HepG2 (cell line): ENCODE results near the gene SLC41A3. TPM values are rescaled to one million over a fixed set of nuclear protein-coding genes. Genes with fewer than 3 reads are reported as not detected.

Source experiments
- ATAC-seq: fragments of 200-7000 bp; cut with Tn5 transposase; 3 replicates; pipeline ENCODE4 v1.9.1; 2020; ENCODE audit warnings: mild to moderate bottlenecking, moderate library complexity
- BruUV-seq: library from RNA; stranded (reverse); fragments of 400-500 nt; replicated peaks from 2 replicates; lab custom pipeline; 2021; lab: Mats Ljungman, UMichigan
- CTCF ChIA-PET: fragments of 300-600 bp; formaldehyde crosslinking; extraction: SDS; loops from one replicate; lab custom pipeline; 2021; ENCODE audit warnings: low total read pairs, inconsistent platforms, low intra/inter-chr PET ratio; lab: Yijun Ruan, JAX
- POLR2A ChIA-PET: fragments of 350-600 bp; sonication (Branson Sonifier 250); formaldehyde crosslinking; loops from one replicate; lab custom pipeline; 2020; ENCODE audit warnings: antibody characterized with exemption, inconsistent platforms; lab: Yijun Ruan, JAX
- DNase-seq: peaks from one replicate; pipeline ENCODE4 v3.0.0-alpha.2; 2015; ENCODE audit warnings: low spot score
- FAIRE-seq: peaks from 3 replicates; lab custom pipeline; 2011; peaks lifted over from hg19 to GRCh38; lab: Jason Lieb, UNC
- H2AFZ ChIP-seq: one replicate; pipeline ENCODE4 v1.6.1; 2011; ENCODE audit warnings: low read length, inconsistent platforms
- H3K27ac ChIP-seq: fragments of 300-600 bp; 3 replicates; pipeline ENCODE4 v1.8.0; 2011; ENCODE audit warnings: mixed run types, mild to moderate bottlenecking, mixed read lengths, low read length, inconsistent platforms; ENCODE audit not compliant: insufficient read depth; ENCODE audit errors: extremely low read length
- H3K27me3 ChIP-seq, 2 experiments: fragments of 200-600 bp in 1 of 2; 2 replicates in 1 of 2; 3 replicates in 1 of 2; pipeline versions ENCODE4 v1.6.0 to v1.8.0; 2011; ENCODE audit warnings: low read length in 2 of 2, mild to moderate bottlenecking in 2 of 2, moderate library complexity in 2 of 2, inconsistent platforms in 1 of 2; ENCODE audit not compliant: insufficient read depth in 2 of 2, control insufficient read depth in 1 of 2
- H3K36me3 ChIP-seq, 2 experiments: fragments of 200-600 bp in 1 of 2; replicated peaks in 1 of 2; 2 replicates in 1 of 2; 3 replicates in 1 of 2; pipeline versions ENCODE4 v1.5.1 to v1.8.0; 2011; ENCODE audit warnings: low read length in 2 of 2, inconsistent platforms in 1 of 2; ENCODE audit not compliant: insufficient read depth in 2 of 2, control insufficient read depth in 1 of 2
- H3K4me1 ChIP-seq: 2 replicates; pipeline ENCODE4 v1.5.1; 2012; ENCODE audit warnings: low read length, inconsistent platforms; ENCODE audit not compliant: insufficient read depth
- H3K4me2 ChIP-seq: 2 replicates; pipeline ENCODE4 v1.6.0; 2011; ENCODE audit warnings: low read depth, low read length, inconsistent platforms
- H3K4me3 ChIP-seq, 3 experiments: fragments of 200-600 bp in 1 of 3; sonication (generic), shearing (Covaris generic) in 1 of 3; replicated peaks in 1 of 3; 2 replicates each; pipeline ENCODE4 v1.5.1; 2011 to 2016; ENCODE audit warnings: low read length in 3 of 3, inconsistent platforms in 2 of 3, low read depth in 2 of 3, mild to moderate bottlenecking in 2 of 3, control low read depth in 1 of 3, mixed read lengths in 1 of 3; ENCODE audit not compliant: insufficient read depth in 1 of 3
- H3K79me2 ChIP-seq: one replicate; pipeline ENCODE4 v1.6.1; 2011; ENCODE audit warnings: low read length, inconsistent platforms; ENCODE audit not compliant: insufficient read depth
- H3K9ac ChIP-seq: 2 replicates; pipeline ENCODE4 v1.6.0; 2011; ENCODE audit warnings: mild to moderate bottlenecking, low read depth, low read length, inconsistent platforms; ENCODE audit not compliant: insufficient read depth
- H3K9me3 ChIP-seq: 2 replicates; pipeline ENCODE4 v1.5.1; 2012; ENCODE audit warnings: mild to moderate bottlenecking, low read length
- H4K20me1 ChIP-seq: 2 replicates; pipeline ENCODE4 v1.6.0; 2011; ENCODE audit warnings: inconsistent platforms, mild to moderate bottlenecking, low read length, moderate library complexity; ENCODE audit not compliant: insufficient read depth
- AKAP8 ChIP-seq: sonication (generic); formaldehyde crosslinking; IDR thresholded peaks from 2 replicates; pipeline ENCODE4 v1.5.1; 2020; ENCODE audit warnings: mild to moderate bottlenecking, missing genetic modification reagents
- CBX1 ChIP-seq: IDR thresholded peaks from one replicate; pipeline ENCODE4 v1.6.1; 2016; ENCODE audit warnings: antibody characterized with exemption, low read depth
- CCDC6 ChIP-seq: sonication (generic); formaldehyde crosslinking; IDR thresholded peaks from 2 replicates; pipeline ENCODE4 v1.8.1; 2022; ENCODE audit warnings: mild to moderate bottlenecking, missing genetic modification reagents, moderate library complexity
- GMEB1 ChIP-seq: sonication (generic); formaldehyde crosslinking; IDR thresholded peaks from 2 replicates; pipeline ENCODE4 v1.5.1; 2020; ENCODE audit warnings: missing genetic modification reagents, mild to moderate bottlenecking, borderline replicate concordance
- KMT2B ChIP-seq: IDR thresholded peaks from 2 replicates; pipeline ENCODE4 v1.6.1; 2016; ENCODE audit warnings: missing genetic modification reagents, missing compliant biosample characterization
- NFKBIZ ChIP-seq: IDR thresholded peaks from 2 replicates; pipeline ENCODE4 v1.6.1; 2018; ENCODE audit warnings: missing genetic modification reagents, missing compliant biosample characterization
- POGK ChIP-seq: sonication (generic); formaldehyde crosslinking; conservative IDR thresholded peaks from 2 replicates; pipeline ENCODE4 v1.8.0; 2022; ENCODE audit warnings: mild to moderate bottlenecking, moderate library complexity, missing genetic modification reagents
- RFX5 ChIP-seq: IDR thresholded peaks from 2 replicates; pipeline ENCODE4 v1.6.1; 2011; ENCODE audit warnings: low read depth, low read length, improper control_type of control experiment
- ZBTB7B ChIP-seq: sonication (generic); formaldehyde crosslinking; IDR thresholded peaks from 2 replicates; pipeline ENCODE4 v1.4.0; 2020; ENCODE audit warnings: missing genetic modification reagents
- ZFP36L2 ChIP-seq: sonication (generic); formaldehyde crosslinking; IDR thresholded peaks from 2 replicates; pipeline ENCODE4 v1.4.0; 2020; ENCODE audit warnings: missing genetic modification reagents
- ZNF205 ChIP-seq: IDR thresholded peaks from 2 replicates; pipeline ENCODE4 v1.6.1; 2018; ENCODE audit warnings: missing biosample characterization, missing genetic modification reagents
- ZNF263 ChIP-seq: sonication (generic); formaldehyde crosslinking; IDR thresholded peaks from 2 replicates; pipeline ENCODE4 v1.4.0; 2020; ENCODE audit warnings: missing genetic modification reagents
- ZNF326 ChIP-seq: sonication (generic); formaldehyde crosslinking; IDR thresholded peaks from 2 replicates; pipeline ENCODE4 v1.4.0; 2020; ENCODE audit warnings: missing genetic modification reagents, borderline replicate concordance
- ZNF430 ChIP-seq: sonication (generic); formaldehyde crosslinking; IDR thresholded peaks from 2 replicates; pipeline ENCODE4 v1.9.0; 2021; ENCODE audit warnings: mild to moderate bottlenecking, missing genetic modification reagents
- ZNF512 ChIP-seq: sonication (generic); formaldehyde crosslinking; IDR thresholded peaks from 2 replicates; pipeline ENCODE4 v1.4.0; 2020; ENCODE audit warnings: mild to moderate bottlenecking, missing genetic modification reagents
- ZNF546 ChIP-seq: sonication (generic); formaldehyde crosslinking; conservative IDR thresholded peaks from 2 replicates; pipeline ENCODE4 v1.8.1; 2023; ENCODE audit warnings: mild to moderate bottlenecking, missing genetic modification reagents
- ZNF780A ChIP-seq: sonication (generic); formaldehyde crosslinking; IDR thresholded peaks from 2 replicates; pipeline ENCODE4 v1.8.0; 2022; ENCODE audit warnings: mild to moderate bottlenecking, missing genetic modification reagents, moderate library complexity
- ZNF879 ChIP-seq: sonication (generic); formaldehyde crosslinking; IDR thresholded peaks from 2 replicates; pipeline ENCODE4 v1.8.1; 2023; ENCODE audit warnings: missing genetic modification reagents
- WGBS: methylation state at CpG from one replicate; pipeline ENCODE4 v1.1.6; 2017; ENCODE audit warnings: low lambda C conversion rate; 5-methylcytosine and 5-hydroxymethylcytosine counted together
- in situ Hi-C: cut with HindIII; loops from 2 replicates; pipeline ENCODE4 v1.10.0; 2017; ENCODE audit warnings: low pct_unique_long_range_greater_than_20kb; ENCODE audit not compliant: extremely low pct_ligation_motif_present
- intact Hi-C: fragments of 100-400 bp; cut with micrococcal nuclease; formaldehyde crosslinking; loops from one replicate; pipeline ENCODE4 v1.10.0; 2022; ENCODE audit not compliant: unreplicated experiment
- polyA plus RNA-seq, 8 experiments: library from polyadenylated mRNA; depleted of rRNA in 3 of 8; stranded (reverse) in 7 of 8; unstranded in 1 of 8; fragments of >200 nt; fragmentation: Illumina TruSeq in 4 of 8; extraction: Trizol in 4 of 8; gene quantifications; 2 replicates each; pipeline versions ENCODE4 v1.2.1 to v1.2.3, GENCODE V29; 2011 to 2016; ENCODE audit warnings: low read depth in 4 of 8, missing spikeins in 1 of 8, mixed read lengths in 1 of 8; ENCODE audit not compliant: insufficient read depth in 1 of 8
- total RNA-seq, 5 experiments: library from RNA; depleted of rRNA; stranded (reverse); fragments of >200 nt; fragmentation: Illumina TruSeq; extraction: Trizol; gene quantifications; 2 replicates each; pipeline ENCODE4 v1.2.3, GENCODE V29; 2016; ENCODE audit warnings: low read depth in 1 of 5
- TF ChIP-seq, protein P1 (sequence below): sonication (generic); formaldehyde crosslinking; IDR thresholded peaks from 2 replicates; pipeline ENCODE4 v1.8.0; 2022; ENCODE audit warnings: mild to moderate bottlenecking, missing genetic modification reagents, moderate library complexity

The SLC41A3 gene
- total and polyA plus RNA-seq, 2 of the 13 experiments (the other 11 are each of a cell fraction or from before 2014, with no cell fraction given): 26.0 to 71.1 TPM

GRCh38 chr3:126021702-126022101 lies 62.2 kb downstream of the SLC41A3 start:
- Histone ChIP-seq H3K4me2 (no peak overlapping the region), H3K79me2 (no peaks in the 10 kb centered on the region), H3K36me3 (peaks cover 1 to 6% of the 10 kb centered on the region in 2 experiments; a peak in 2 of 5 replicates), H3K9ac (no peak overlapping the region), H4K20me1 (0 out of 2 replicates have a peak, but pooled peaks cover 2% of the 10 kb centered on the region), H3K27me3 (no peaks in the 10 kb centered on the region), H3K4me1 (no peaks in the 10 kb centered on the region), H3K27ac (no peak overlapping the region), H3K4me3 (no peak overlapping the region), H3K9me3 (no peaks in the 10 kb centered on the region), H2AFZ (no peak overlapping the region)
- FAIRE-seq: no peak
- BruUV-seq: no TSS peak
- WGBS: 95% methylated on average over 1 of the region's 1 CpG
- in situ Hi-C loops (no loop called here), intact Hi-C loops (no loop called here)
- DNase-seq: no peak
- TF ChIP-seq NFKBIZ (CRISPR knock-in tag) (no peak), RFX5 (no peak), ZNF205 (CRISPR knock-in tag) (no peak), ZNF879 (CRISPR knock-in tag) (no peak), CCDC6 (CRISPR knock-in tag) (no peak), KMT2B (CRISPR knock-in tag) (no peak), ZNF546 (CRISPR knock-in tag) (no peak), ZBTB7B (CRISPR knock-in tag) (no peak), AKAP8 (no peak), ZFP36L2 (CRISPR knock-in tag) (no peak), ZNF512 (CRISPR knock-in tag) (no peak), CBX1 (no peak), ZNF326 (CRISPR knock-in tag) (no peak), ZNF263 (CRISPR knock-in tag) (no peak), POGK (CRISPR knock-in tag) (no peak), GMEB1 (CRISPR knock-in tag) (no peak), ZNF780A (CRISPR knock-in tag) (no peak), ZNF430 (CRISPR knock-in tag) (no peak)
- TF ChIP-seq, protein P1, sequence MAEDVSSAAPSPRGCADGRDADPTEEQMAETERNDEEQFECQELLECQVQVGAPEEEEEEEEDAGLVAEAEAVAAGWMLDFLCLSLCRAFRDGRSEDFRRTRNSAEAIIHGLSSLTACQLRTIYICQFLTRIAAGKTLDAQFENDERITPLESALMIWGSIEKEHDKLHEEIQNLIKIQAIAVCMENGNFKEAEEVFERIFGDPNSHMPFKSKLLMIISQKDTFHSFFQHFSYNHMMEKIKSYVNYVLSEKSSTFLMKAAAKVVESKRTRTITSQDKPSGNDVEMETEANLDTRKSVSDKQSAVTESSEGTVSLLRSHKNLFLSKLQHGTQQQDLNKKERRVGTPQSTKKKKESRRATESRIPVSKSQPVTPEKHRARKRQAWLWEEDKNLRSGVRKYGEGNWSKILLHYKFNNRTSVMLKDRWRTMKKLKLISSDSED (CRISPR knock-in tag): no peak
- ChIA-PET CTCF (no interaction called here), POLR2A (no interaction called here)
- ATAC-seq: no peak
